Stimulated activated CD4-positive, alpha-beta T cell treated with anti-CD3 and anti-CD28 coated beads, Interleukin-12 subunit alpha, Interleukin-12 subunit beta, amount 100 ng/mL, for 4 hours (primary cell): ENCODE results near the gene PEMT.

Experiments used
- DNase-seq: peaks from one replicate; pipeline ENCODE4 v3.0.0-alpha.2; 2020

The PEMT gene

GRCh38 chr17:17511881-17512858, 79.3 kb downstream of the PEMT start:
- DNase-seq, result no peak

GRCh38 chr17:17511293-17511741, 80.2 kb downstream of the PEMT start:
- no peak for DNase-seq

- DNase-seq, result no peak
Observed at GRCh38 chr17:17510456-17511292, 80.8 kb downstream of the PEMT start.

GRCh38 chr17:17509601-17510425, 81.7 kb downstream of the PEMT start:
- no peak for DNase-seq

GRCh38 chr17:17508646-17509591, 82.6 kb downstream of the PEMT start:
- no peak for DNase-seq

GRCh38 chr17:17508019-17508535, 83.4 kb downstream of the PEMT start:
- no peak for DNase-seq

- no peak for DNase-seq
Observed at GRCh38 chr17:17507465-17508011, 84.0 kb downstream of the PEMT start.

- DNase-seq, result no peak
Observed at GRCh38 chr17:17506893-17507464, 84.5 kb downstream of the PEMT start.

- DNase-seq, result no peak
Observed at GRCh38 chr17:17506181-17506741, 85.2 kb downstream of the PEMT start.

GRCh38 chr17:17505610-17506171, 85.8 kb downstream of the PEMT start:
- DNase-seq, result no peak

GRCh38 chr17:17505151-17505550, 86.4 kb downstream of the PEMT start:
- DNase-seq, result no peak

GRCh38 chr17:17504341-17505140, 87.0 kb downstream of the PEMT start:
- no peak for DNase-seq

- no peak for DNase-seq
Observed at GRCh38 chr17:17503566-17504130, 87.9 kb downstream of the PEMT start.

GRCh38 chr17:17502741-17503565, 88.6 kb downstream of the PEMT start:
- DNase-seq, result no peak

- no peak for DNase-seq
Observed at GRCh38 chr17:17500999-17501605, 90.4 kb downstream of the PEMT start.

GRCh38 chr17:17499402-17500145, 91.9 kb downstream of the PEMT start:
- DNase-seq, result no peak
